ENCODE measurements around the gene TEX35. TPM values are rescaled to one million over a fixed set of nuclear protein-coding genes. Genes with fewer than 3 reads are reported as not detected.
"Not testable (repeated sequence)": the region's sequence is repeated elsewhere in the genome, so short reads cannot be mapped to it uniquely, and the experiment has no call there.

TEX35 gene
- total RNA-seq, 1 donor from 2014 or later = not detected

- no peak for DNase-seq (ENCODE audit: extremely low read depth, low read depth, low spot score)
Observed at GRCh38 chr1:178493301-178493741, 19.6 kb upstream of the TEX35 start.

DNA sequence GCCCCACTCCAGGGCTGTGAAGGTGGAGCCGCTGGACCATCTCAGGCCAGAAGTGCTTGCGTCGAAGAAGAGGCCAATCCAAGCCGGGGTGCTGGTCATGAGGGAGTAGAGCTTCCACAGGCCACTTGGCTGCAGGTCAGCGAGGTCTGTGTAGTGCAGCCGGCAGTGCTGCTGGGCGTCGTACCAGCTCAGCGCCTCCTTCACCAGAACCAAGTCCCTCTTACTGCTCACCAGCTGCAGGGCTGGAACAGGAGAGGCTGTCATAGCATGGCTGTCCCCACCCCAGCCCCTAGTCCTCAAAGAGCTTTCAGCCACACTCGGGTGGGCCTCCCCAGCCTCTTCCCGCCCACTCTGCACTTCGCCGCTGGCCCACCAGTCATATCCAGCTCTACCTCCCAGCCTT, 18.3 kb upstream of the TEX35 start:
- no peak for DNase-seq (ENCODE audit: extremely low read depth, low read depth, low spot score)

GRCh38 chr1:178495158-178495557, 17.8 kb upstream of the TEX35 start:
- DNase-seq (ENCODE audit: extremely low read depth, low read depth, low spot score) = no peak

- DNase-seq (ENCODE audit: extremely low read depth, low read depth, low spot score) = no peak
Observed at GRCh38 chr1:178495741-178496409, 17.0 kb upstream of the TEX35 start.

DNA sequence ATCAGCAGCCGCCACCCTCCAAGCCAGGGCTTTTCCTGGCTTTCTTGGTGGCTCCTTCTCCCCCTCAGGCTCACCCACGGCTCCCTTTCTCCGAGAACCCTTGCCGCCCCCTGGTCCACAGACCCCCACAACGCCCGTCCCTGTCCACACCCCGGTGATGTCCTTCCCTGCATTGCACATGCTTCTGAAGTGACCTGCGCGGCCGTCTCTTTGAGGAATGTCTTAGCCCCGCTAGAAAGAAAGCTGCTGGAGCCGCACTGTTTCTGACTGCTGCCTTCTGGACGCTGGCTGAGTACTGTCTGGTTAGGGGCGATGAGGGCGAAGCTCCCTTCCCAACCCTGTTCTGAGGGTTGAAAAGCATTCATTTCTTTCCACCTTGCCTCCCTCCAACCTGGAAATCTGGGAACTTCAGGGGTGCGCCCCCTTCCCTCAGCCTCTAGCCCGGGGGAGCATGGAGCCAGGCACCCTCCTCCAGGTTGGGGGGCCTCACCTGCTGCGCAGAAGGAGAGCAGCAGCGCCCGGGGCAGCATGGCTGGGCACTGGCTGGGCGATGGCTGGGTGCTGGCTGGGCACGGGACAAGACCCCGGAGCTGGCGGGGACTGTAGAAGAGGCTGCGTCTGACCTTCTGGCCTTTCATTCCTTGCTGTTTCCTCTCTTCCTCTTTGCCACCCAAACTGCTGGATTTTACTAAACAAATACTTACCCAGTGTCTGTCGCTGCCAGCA, 16.3 kb upstream of the TEX35 start, which contains the start of gene CLEC20A:
CLEC20A (minus strand) TSS at position 555 of the 726 bp plus-strand sequence; CDS start at position 530, 25 bp downstream.
- DNase-seq (ENCODE audit: extremely low read depth, low read depth, low spot score) = no peak

DNA sequence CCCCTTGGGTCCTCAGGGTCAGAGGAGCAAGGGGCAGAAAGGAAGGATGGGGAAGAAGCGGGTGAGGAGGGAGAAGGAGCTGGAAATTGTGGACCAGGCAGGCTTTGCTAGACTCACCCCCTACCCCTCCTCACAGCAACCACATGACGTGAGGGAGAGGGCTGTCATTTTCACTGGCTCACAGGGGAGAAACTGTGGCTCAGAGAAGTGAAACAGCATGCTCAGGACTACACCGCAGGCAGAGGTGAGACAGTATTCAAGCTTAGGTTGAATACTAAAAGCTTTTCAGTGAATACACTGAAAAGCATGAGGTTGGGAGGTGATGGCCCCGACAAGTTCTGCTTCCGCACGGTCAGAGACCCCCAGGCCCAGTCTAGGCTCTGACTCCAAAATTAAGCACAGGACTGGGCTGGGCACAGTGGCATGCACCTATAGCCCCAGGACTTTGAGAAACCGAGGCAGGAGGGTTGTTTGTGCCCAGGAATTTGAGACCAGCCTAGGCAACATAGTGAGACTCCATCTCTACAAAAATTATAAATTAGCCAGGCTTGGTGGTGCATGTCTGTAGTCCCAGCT, 14.9 kb upstream of the TEX35 start:
- no peak for DNase-seq (ENCODE audit: extremely low read depth, low read depth, low spot score)

- DNase-seq (ENCODE audit: extremely low read depth, low read depth, low spot score) = no peak
Observed at GRCh38 chr1:178498896-178499675, 13.8 kb upstream of the TEX35 start.

- no peak for DNase-seq (ENCODE audit: extremely low read depth, low read depth, low spot score)
Observed at GRCh38 chr1:178500091-178500770, 12.7 kb upstream of the TEX35 start.

DNA sequence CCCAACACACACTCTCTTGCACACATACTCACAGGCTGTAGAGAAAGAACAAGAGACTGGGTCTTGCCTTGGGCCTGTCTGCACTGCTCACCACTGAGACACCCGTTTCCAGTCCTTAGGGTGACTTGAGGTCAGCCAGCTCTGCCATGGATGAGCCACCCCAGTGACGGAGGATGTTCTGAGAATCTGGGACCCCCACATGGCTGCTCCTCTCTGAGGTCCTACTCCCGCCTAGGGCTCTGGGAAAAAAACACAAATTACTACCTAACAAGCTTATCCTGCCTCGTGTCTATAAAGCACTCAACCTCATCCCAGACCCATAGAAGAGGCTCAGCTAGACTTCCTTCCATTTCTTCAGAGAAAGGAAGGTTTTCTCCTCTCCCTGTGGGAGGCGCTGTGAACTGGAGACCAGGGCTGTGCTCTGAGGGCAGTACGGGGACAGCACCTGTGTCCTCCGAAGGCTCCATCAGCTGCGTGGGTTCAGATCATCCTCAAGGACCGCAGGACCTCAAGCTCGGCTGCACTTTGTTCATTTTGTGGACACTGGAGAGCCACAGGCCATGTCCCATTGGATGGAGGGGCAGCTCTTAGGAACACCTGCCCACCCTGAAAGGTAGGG, 11.9 kb upstream of the TEX35 start:
- no peak for DNase-seq (ENCODE audit: extremely low read depth, low read depth, low spot score)

- no peak for DNase-seq (ENCODE audit: extremely low read depth, low read depth, low spot score)
Observed at GRCh38 chr1:178501705-178502329, 11.1 kb upstream of the TEX35 start.

DNA sequence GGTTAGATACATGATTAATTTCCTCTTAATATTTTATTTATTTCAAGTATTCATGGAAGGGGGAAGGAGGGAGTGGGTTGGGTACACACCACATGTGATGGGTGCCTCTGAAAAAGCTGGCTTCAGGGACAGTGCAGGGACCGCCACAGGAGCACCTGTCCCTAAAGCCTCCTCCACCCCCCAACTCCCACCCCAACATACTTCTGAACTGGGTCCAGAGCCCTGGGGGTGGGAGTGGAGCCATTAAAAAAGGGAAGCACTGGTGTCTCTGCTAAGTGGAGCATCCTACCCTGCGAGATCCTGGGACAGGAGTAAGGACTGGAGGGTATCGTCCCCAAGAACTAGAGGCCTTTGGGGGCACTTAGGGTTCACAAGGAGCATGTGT, 10.6 kb upstream of the TEX35 start:
- DNase-seq (ENCODE audit: extremely low read depth, low read depth, low spot score) = no peak

GRCh38 chr1:178502856-178503255, 10.1 kb upstream of the TEX35 start:
- DNase-seq (ENCODE audit: extremely low read depth, low read depth, low spot score) = no peak

GRCh38 chr1:178503316-178503715, 9.6 kb upstream of the TEX35 start:
- not testable (repeated sequence) for DNase-seq (ENCODE audit: extremely low read depth, low read depth, low spot score)

GRCh38 chr1:178503849-178504248, 9.1 kb upstream of the TEX35 start:
- DNase-seq (ENCODE audit: extremely low read depth, low read depth, low spot score) = no peak

- no peak for DNase-seq (ENCODE audit: extremely low read depth, low read depth, low spot score)
Observed at GRCh38 chr1:178504286-178504685, 8.6 kb upstream of the TEX35 start.

- DNase-seq (ENCODE audit: extremely low read depth, low read depth, low spot score) = no peak
Observed at GRCh38 chr1:178506177-178506576, 6.7 kb upstream of the TEX35 start.

DNA sequence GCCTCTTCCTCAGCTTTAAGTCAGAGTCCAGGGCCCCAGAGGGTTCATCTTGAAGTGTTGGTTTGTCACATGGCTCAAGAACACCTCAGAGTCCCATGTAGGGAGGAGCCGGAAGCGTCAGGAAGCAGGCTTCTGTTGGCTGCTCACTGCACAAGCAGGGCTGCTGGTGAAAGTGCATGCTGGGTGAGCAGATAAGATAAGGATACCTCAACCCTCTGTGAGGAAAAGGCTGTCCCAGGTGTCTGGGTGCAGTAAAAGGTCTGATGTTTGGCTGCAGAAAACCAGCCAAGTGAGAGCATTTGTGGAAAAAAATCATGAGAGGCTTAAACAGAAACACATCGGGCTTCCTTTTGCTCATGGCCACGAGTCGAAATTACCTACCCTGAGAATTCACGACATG, 6.2 kb upstream of the TEX35 start:
- no peak for DNase-seq (ENCODE audit: extremely low read depth, low read depth, low spot score)

DNA sequence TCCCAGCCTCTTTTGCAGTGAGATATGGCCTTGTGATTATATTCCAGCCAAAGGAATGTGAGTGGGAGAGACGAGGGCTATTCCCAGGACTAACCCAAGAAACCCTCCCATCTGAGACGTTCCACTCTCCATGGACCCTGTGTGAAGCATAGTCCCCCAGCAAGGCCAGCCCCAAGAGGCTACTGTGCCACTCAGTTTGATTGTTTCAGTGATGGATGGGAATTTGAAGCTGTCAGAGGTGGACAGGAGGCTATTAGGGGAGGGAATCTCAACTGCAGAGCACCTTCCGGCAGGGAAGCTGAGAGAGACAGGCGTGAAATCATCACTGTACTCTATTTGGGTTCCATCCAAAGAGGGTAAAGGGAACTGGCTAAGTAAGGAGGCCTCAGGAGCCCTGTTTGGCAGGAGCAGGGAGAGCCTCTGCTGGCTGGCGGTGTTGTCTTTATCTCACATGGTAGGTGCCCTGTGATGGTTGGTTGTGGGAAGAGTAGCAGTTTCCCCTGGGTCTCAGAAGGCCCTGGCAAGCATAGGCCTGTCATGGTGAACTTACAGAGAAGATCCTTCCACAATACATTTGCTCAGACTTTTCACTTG, 3.4 kb upstream of the TEX35 start:
- no peak for DNase-seq (ENCODE audit: extremely low read depth, low read depth, low spot score)

DNA sequence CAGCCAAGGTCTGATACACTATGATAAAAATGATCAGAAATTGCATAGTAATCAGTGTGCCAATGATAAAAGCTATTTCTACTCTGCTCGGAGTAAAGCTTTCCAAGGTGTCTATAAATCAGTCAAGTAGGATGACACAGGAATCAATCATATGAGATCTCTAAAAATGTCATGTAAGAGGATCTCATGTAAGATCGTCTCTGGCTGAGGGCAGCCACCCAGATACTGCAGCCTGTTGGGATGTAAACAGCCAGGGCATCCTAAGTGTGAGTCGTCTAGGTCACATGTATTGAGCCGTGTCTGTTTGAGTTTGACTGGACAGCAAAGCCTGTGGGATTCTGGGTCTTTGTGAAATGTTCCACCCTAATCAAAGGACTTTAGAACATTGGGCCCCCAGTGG, 2.8 kb upstream of the TEX35 start:
- no peak for DNase-seq (ENCODE audit: extremely low read depth, low read depth, low spot score)

Measured in glomerular endothelial cell (primary cell).